ENCODE results near the gene PTPRD. TPM values are rescaled to one million over a fixed set of nuclear protein-coding genes. Genes with fewer than 3 reads are reported as not detected.

Gene PTPRD
- total and polyA plus RNA-seq, 2 experiments from 2014 or later, result 11.5 to 58.0 TPM

DNA sequence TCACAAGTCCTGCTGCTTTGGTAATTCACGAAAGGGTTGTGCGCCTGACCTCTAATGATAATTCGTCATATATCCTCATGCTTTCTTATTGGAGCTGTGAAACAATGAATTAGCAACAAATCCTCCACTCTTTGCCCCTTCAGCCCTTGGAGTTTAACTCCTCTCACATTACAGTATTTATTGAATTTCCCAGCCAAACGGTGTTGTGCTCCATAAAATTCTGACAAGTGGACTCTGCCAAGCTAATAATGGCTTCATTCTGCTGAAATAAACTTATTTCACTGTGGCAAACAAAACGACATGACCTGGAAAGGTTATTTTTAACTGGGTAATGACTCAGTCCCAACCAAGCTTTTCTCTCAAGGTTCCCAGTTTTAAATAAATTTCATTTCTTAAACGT is 1828.9 kb downstream of the PTPRD start (continued):
- TF ChIP-seq, protein P1, sequence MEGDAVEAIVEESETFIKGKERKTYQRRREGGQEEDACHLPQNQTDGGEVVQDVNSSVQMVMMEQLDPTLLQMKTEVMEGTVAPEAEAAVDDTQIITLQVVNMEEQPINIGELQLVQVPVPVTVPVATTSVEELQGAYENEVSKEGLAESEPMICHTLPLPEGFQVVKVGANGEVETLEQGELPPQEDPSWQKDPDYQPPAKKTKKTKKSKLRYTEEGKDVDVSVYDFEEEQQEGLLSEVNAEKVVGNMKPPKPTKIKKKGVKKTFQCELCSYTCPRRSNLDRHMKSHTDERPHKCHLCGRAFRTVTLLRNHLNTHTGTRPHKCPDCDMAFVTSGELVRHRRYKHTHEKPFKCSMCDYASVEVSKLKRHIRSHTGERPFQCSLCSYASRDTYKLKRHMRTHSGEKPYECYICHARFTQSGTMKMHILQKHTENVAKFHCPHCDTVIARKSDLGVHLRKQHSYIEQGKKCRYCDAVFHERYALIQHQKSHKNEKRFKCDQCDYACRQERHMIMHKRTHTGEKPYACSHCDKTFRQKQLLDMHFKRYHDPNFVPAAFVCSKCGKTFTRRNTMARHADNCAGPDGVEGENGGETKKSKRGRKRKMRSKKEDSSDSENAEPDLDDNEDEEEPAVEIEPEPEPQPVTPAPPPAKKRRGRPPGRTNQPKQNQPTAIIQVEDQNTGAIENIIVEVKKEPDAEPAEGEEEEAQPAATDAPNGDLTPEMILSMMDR (conservative IDR thresholded peaks at IDR 0.05; ENCODE audit: low read depth in 2 of 2), result no peak
- TF ChIP-seq POLR2AphosphoS5 (IDR thresholded peaks at IDR 0.05; ENCODE audit: low read depth) (no peak), EZH2phosphoT487 (IDR thresholded peaks at IDR 0.05; ENCODE audit: unreplicated experiment) (no peak), NANOG (IDR thresholded peaks at IDR 0.05; ENCODE audit: borderline replicate concordance) (no peak), ZNF331 (CRISPR knock-in tag; IDR thresholded peaks at IDR 0.05; ENCODE audit: low read depth) (no peak)
- TF ChIP-seq, protein P2, sequence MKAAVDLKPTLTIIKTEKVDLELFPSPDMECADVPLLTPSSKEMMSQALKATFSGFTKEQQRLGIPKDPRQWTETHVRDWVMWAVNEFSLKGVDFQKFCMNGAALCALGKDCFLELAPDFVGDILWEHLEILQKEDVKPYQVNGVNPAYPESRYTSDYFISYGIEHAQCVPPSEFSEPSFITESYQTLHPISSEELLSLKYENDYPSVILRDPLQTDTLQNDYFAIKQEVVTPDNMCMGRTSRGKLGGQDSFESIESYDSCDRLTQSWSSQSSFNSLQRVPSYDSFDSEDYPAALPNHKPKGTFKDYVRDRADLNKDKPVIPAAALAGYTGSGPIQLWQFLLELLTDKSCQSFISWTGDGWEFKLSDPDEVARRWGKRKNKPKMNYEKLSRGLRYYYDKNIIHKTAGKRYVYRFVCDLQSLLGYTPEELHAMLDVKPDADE (IDR thresholded peaks at IDR 0.05), result no peak
- TF ChIP-seq, protein P3, sequence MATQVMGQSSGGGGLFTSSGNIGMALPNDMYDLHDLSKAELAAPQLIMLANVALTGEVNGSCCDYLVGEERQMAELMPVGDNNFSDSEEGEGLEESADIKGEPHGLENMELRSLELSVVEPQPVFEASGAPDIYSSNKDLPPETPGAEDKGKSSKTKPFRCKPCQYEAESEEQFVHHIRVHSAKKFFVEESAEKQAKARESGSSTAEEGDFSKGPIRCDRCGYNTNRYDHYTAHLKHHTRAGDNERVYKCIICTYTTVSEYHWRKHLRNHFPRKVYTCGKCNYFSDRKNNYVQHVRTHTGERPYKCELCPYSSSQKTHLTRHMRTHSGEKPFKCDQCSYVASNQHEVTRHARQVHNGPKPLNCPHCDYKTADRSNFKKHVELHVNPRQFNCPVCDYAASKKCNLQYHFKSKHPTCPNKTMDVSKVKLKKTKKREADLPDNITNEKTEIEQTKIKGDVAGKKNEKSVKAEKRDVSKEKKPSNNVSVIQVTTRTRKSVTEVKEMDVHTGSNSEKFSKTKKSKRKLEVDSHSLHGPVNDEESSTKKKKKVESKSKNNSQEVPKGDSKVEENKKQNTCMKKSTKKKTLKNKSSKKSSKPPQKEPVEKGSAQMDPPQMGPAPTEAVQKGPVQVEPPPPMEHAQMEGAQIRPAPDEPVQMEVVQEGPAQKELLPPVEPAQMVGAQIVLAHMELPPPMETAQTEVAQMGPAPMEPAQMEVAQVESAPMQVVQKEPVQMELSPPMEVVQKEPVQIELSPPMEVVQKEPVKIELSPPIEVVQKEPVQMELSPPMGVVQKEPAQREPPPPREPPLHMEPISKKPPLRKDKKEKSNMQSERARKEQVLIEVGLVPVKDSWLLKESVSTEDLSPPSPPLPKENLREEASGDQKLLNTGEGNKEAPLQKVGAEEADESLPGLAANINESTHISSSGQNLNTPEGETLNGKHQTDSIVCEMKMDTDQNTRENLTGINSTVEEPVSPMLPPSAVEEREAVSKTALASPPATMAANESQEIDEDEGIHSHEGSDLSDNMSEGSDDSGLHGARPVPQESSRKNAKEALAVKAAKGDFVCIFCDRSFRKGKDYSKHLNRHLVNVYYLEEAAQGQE (IDR thresholded peaks at IDR 0.05; ENCODE audit: unreplicated experiment), result no peak

DNA sequence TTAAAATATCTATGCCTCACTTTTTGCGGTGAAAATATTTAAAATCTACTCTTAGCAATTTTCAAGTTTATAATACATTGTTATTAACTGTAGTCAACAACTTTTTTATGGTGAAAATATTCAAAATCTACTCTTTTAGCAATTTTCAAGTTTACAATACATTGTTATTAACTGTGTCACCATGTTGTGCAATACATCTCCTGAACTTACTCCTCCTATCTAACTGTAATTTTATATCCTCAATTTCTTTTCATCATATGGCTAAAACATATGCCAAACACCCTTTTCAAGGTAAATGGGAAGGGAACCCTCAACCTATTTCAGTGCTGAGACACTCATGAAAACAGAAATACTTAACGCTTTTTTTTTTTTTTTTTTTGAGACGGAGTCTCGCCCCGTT is 1830.6 kb downstream of the PTPRD start:
- Histone ChIP-seq H3K36me3 (ENCODE audit: insufficient read depth) (no peaks in the 10 kb centered on the region), H3K4me2 (no peak overlapping the region), H4K20me1 (replicated peaks; ENCODE audit: insufficient read depth) (no peaks in the 10 kb centered on the region), H3K4me3 (no peak overlapping the region), H3K4me1 (ENCODE audit: insufficient read depth) (peaks cover 13% of the 10 kb centered on the region; the same call in 1 of the 2 replicates), H3K79me2 (replicated peaks; ENCODE audit: insufficient read depth) (0 out of 2 replicates have a peak, but pooled peaks cover 3% of the 10 kb centered on the region), H3K27ac (ENCODE audit: low read depth) (no peak overlapping the region), H3F3A (replicated peaks; ENCODE audit: low read depth) (no peaks in the 10 kb centered on the region), H3K9me2 (ENCODE audit: insufficient read depth) (no peaks in the 10 kb centered on the region), H3K27me3 (ENCODE audit: insufficient read depth) (no peaks in the 10 kb centered on the region), H2AFZ (no peak overlapping the region)
- peaks cover 2% of the 10 kb centered on the region for H3K27me3 Mint-ChIP-seq (ENCODE audit: insufficient read depth, low read depth, poor library complexity)
- no peaks in the 10 kb centered on the region for H3K9me3 Mint-ChIP-seq
- DNase-seq (ENCODE audit: low spot score) (no peak), ATAC-seq (no peak)
- H3K27ac Mint-ChIP-seq, result no peak overlapping the region
- H3K4me1 Mint-ChIP-seq, result peaks cover 39% of the 10 kb centered on the region
- H3K36me3 Mint-ChIP-seq (ENCODE audit: low read depth), result no peaks in the 10 kb centered on the region
- no peak overlapping the region for H3K4me3 Mint-ChIP-seq
- TF ChIP-seq, protein P2 (IDR thresholded peaks at IDR 0.05), result no peak
- TF ChIP-seq EZH2 (IDR thresholded peaks at IDR 0.05; ENCODE audit: low read depth, unreplicated experiment) (no peak), EZH2phosphoT487 (IDR thresholded peaks at IDR 0.05; ENCODE audit: unreplicated experiment) (no peak), POLR2AphosphoS5 (IDR thresholded peaks at IDR 0.05; ENCODE audit: low read depth) (no peak), ZNF114 (CRISPR knock-in tag; IDR thresholded peaks at IDR 0.05) (no peak), NANOG (IDR thresholded peaks at IDR 0.05; ENCODE audit: borderline replicate concordance) (no peak), JUNB (IDR thresholded peaks at IDR 0.05; ENCODE audit: unreplicated experiment) (no peak), ZNF331 (CRISPR knock-in tag; IDR thresholded peaks at IDR 0.05; ENCODE audit: low read depth) (no peak)
- TF ChIP-seq, protein P1 (conservative IDR thresholded peaks at IDR 0.05; ENCODE audit: low read depth in 2 of 2), result no peak
- TF ChIP-seq, protein P3 (IDR thresholded peaks at IDR 0.05; ENCODE audit: unreplicated experiment), result no peak
